HepG2 (cell line): Measurements from ENCODE around the gene DDX19B. TPM values are rescaled to one million over a fixed set of nuclear protein-coding genes. Genes with fewer than 3 reads are reported as not detected.
A peak's percentile ranks its signal among the peaks of the same experiment; 100 is the strongest.

Source experiments
- EHMT2 ChIP-seq: fragments of 200-600 bp; sonication (generic); IDR thresholded peaks from 2 replicates; pipeline ENCODE4 v1.7.0; 2017; ENCODE audit warnings: antibody characterized with exemption, low read depth, low read length, borderline replicate concordance
- JUNB ChIP-seq: sonication (generic); formaldehyde crosslinking; IDR thresholded peaks from 2 replicates; pipeline ENCODE4 v1.8.0; 2022; ENCODE audit warnings: missing genetic modification reagents, mild to moderate bottlenecking, borderline replicate concordance
- KDM4B ChIP-seq: sonication (generic); formaldehyde crosslinking; IDR thresholded peaks from 2 replicates; pipeline ENCODE4 v1.4.0; 2020; ENCODE audit warnings: missing genetic modification reagents
- POLR2G ChIP-seq: fragments of 200-400 bp; formaldehyde crosslinking; IDR thresholded peaks from 2 replicates; pipeline ENCODE4 v1.6.1; 2018; ENCODE audit warnings: mild to moderate bottlenecking, low read depth, low read length, moderate library complexity
- SMARCE1 ChIP-seq: fragments of 450-650 bp; IDR thresholded peaks from 2 replicates; pipeline ENCODE4 v1.6.1; 2017; ENCODE audit warnings: borderline replicate concordance
- TRIM24 ChIP-seq: sonication (generic); formaldehyde crosslinking; IDR thresholded peaks from 2 replicates; pipeline ENCODE4 v1.8.0; 2022; ENCODE audit warnings: mild to moderate bottlenecking, missing genetic modification reagents
- ZKSCAN5 ChIP-seq: sonication (generic); formaldehyde crosslinking; IDR thresholded peaks from 2 replicates; pipeline ENCODE4 v1.5.1; 2020; ENCODE audit warnings: mild to moderate bottlenecking, missing genetic modification reagents
- ZNF143 ChIP-seq: sonication (generic); formaldehyde crosslinking; IDR thresholded peaks from 2 replicates; pipeline ENCODE4 v1.4.0; 2020; ENCODE audit warnings: missing genetic modification reagents
- ZNF550 ChIP-seq: sonication (generic); formaldehyde crosslinking; IDR thresholded peaks from 2 replicates; pipeline ENCODE4 v1.4.0; 2020; ENCODE audit warnings: mild to moderate bottlenecking, missing genetic modification reagents, borderline replicate concordance
- ZNF563 ChIP-seq: sonication (generic); formaldehyde crosslinking; IDR thresholded peaks from 2 replicates; pipeline ENCODE4 v1.8.0; 2022; ENCODE audit warnings: mild to moderate bottlenecking, moderate library complexity, missing genetic modification reagents
- ZNF574 ChIP-seq: sonication (generic); formaldehyde crosslinking; IDR thresholded peaks from 2 replicates; pipeline ENCODE4 v1.4.0; 2020; ENCODE audit warnings: missing genetic modification reagents
- ZUFSP ChIP-seq: sonication (generic); formaldehyde crosslinking; IDR thresholded peaks from 2 replicates; pipeline ENCODE4 v1.9.0; 2021; ENCODE audit warnings: missing genetic modification reagents, mild to moderate bottlenecking, borderline replicate concordance
- polyA plus RNA-seq, 8 experiments: library from polyadenylated mRNA; depleted of rRNA in 3 of 8; stranded (reverse) in 7 of 8; unstranded in 1 of 8; fragments of >200 nt; fragmentation: Illumina TruSeq in 4 of 8; extraction: Trizol in 4 of 8; gene quantifications; 2 replicates each; pipeline versions ENCODE4 v1.2.1 to v1.2.3, GENCODE V29; 2011 to 2016; ENCODE audit warnings: low read depth in 4 of 8, missing spikeins in 1 of 8, mixed read lengths in 1 of 8; ENCODE audit not compliant: insufficient read depth in 1 of 8
- total RNA-seq, 5 experiments: library from RNA; depleted of rRNA; stranded (reverse); fragments of >200 nt; fragmentation: Illumina TruSeq; extraction: Trizol; gene quantifications; 2 replicates each; pipeline ENCODE4 v1.2.3, GENCODE V29; 2016; ENCODE audit warnings: low read depth in 1 of 5
- TF ChIP-seq, protein P1 (sequence below): sonication (generic); formaldehyde crosslinking; IDR thresholded peaks from 2 replicates; pipeline ENCODE4 v1.9.0; 2021; ENCODE audit warnings: missing genetic modification reagents, borderline replicate concordance
- TF ChIP-seq, protein P2 (sequence below): sonication (generic); formaldehyde crosslinking; IDR thresholded peaks from 2 replicates; pipeline ENCODE4 v1.5.0; 2020; ENCODE audit warnings: missing genetic modification reagents, mild to moderate bottlenecking, borderline replicate concordance

Gene DDX19B
- total and polyA plus RNA-seq, 2 of the 13 experiments (the other 11 are each of a cell fraction or from before 2014, with no cell fraction given): 36.2 to 40.0 TPM

DNA sequence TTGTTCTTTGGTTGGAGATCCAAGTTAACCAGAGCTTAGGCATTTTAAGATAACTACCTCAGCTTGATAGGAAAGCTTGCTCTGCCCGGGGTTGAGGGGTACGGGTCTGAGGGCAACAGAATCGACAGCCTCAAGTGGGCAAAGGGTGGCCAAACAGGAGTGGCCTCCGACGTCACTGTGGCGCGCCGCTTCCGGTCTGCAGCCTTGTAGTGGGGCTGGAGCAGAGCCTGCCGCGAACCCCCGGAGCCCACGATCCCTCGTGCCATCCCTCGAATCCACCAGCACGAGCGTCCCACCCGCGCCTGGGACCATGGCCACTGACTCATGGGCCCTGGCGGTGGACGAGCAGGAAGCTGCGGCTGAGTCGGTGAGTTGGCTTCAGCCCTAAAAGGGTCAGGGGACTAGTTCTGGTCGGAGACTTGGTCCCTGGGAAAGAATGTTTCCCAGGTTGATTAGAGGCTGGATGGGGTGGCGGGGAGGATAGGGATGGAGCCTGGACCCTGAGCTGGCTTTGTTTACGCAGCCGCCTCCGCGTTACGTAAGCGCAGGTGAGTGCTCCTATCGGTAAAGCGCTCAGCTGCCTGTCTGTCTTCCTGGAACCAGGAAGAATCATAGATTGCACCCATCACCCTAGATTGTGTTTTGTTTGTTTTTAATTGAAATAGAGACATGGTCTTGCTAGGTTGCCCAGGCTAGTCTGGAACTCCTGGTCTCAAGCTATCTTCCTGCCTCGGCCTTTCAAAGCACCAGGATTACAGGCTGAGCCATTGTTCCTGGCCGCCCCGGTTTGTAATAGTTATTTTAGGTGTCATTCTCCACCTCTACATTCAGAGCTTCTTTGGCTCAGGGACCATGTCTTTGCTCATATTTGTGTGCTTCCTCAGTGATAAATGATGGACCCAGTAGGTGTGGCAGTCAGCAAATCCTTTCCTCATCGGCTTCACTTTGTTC, at the start of gene DDX19B (continued):
- TF ChIP-seq, protein P1, sequence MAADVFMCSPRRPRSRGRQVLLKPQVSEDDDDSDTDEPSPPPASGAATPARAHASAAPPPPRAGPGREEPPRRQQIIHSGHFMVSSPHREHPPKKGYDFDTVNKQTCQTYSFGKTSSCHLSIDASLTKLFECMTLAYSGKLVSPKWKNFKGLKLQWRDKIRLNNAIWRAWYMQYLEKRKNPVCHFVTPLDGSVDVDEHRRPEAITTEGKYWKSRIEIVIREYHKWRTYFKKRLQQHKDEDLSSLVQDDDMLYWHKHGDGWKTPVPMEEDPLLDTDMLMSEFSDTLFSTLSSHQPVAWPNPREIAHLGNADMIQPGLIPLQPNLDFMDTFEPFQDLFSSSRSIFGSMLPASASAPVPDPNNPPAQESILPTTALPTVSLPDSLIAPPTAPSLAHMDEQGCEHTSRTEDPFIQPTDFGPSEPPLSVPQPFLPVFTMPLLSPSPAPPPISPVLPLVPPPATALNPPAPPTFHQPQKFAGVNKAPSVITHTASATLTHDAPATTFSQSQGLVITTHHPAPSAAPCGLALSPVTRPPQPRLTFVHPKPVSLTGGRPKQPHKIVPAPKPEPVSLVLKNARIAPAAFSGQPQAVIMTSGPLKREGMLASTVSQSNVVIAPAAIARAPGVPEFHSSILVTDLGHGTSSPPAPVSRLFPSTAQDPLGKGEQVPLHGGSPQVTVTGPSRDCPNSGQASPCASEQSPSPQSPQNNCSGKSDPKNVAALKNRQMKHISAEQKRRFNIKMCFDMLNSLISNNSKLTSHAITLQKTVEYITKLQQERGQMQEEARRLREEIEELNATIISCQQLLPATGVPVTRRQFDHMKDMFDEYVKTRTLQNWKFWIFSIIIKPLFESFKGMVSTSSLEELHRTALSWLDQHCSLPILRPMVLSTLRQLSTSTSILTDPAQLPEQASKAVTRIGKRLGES (CRISPR knock-in tag): no peak
- TF ChIP-seq ZNF563 (CRISPR knock-in tag) (peak; percentile 82; the same call in 1 of the 2 replicates), ZKSCAN5 (0 out of 2 replicates have a peak, but pooled peaks have one; percentile 53), ZNF143 (CRISPR knock-in tag) (no peak; the same call in 1 of the 2 replicates), ZUFSP (CRISPR knock-in tag) (no peak), ZNF574 (CRISPR knock-in tag) (peak; percentile 83), SMARCE1 (no peak), EHMT2 (no peak; the same call in 1 of the 2 replicates), POLR2G (peak; percentile 96), TRIM24 (CRISPR knock-in tag) (0 out of 2 replicates have a peak, but pooled peaks have one; percentile 67), KDM4B (CRISPR knock-in tag) (peak; percentile 93), ZNF550 (CRISPR knock-in tag) (0 out of 2 replicates have a peak, but pooled peaks have one; percentile 51), JUNB (CRISPR knock-in tag) (no peak; the same call in 1 of the 2 replicates)
- TF ChIP-seq, protein P2, sequence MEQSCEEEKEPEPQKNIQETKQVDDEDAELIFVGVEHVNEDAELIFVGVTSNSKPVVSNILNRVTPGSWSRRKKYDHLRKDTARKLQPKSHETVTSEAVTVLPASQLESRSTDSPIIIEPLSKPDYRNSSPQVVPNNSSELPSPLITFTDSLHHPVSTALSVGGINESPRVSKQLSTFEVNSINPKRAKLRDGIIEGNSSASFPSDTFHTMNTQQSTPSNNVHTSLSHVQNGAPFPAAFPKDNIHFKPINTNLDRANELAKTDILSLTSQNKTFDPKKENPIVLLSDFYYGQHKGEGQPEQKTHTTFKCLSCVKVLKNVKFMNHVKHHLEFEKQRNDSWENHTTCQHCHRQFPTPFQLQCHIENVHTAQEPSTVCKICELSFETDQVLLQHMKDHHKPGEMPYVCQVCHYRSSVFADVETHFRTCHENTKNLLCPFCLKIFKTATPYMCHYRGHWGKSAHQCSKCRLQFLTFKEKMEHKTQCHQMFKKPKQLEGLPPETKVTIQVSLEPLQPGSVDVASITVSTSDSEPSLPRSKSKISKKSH (CRISPR knock-in tag): peak; percentile 98
